Naive thymus-derived CD8-positive, alpha-beta T cell (primary cell): ENCODE data around the gene UST. TPM values are rescaled to one million over a fixed set of nuclear protein-coding genes. Genes with fewer than 3 reads are reported as not detected.
"Not testable (repeated sequence)": the region's sequence is repeated elsewhere in the genome, so short reads cannot be mapped to it uniquely, and the experiment has no call there.

Experiments
- ATAC-seq, 2 donors: fragments of 150-1000 bp; cut with Tn5 transposase in 1 of 2; sonication (Bioruptor Pico), chemical (Tn5 transposase) in 1 of 2; 1 replicate in 1 of 2; 2 replicates in 1 of 2; pipeline ENCODE4 v1.10.0; 2021; ENCODE audit warnings: mild to moderate bottlenecking in 2 of 2, moderate library complexity in 2 of 2
- POLR2A ChIA-PET: fragments of 350-600 bp; sonication (Branson Sonifier 250); formaldehyde crosslinking; loops from one replicate; lab custom pipeline; 2021; ENCODE audit warnings: antibody characterized with exemption; lab: Charles Lee
- DNase-seq, 10 donors: peaks; one replicate each; pipeline versions ENCODE4 v3.0.0 to v3.0.0-alpha.2; 2020 to 2022
- H3K27ac Mint-ChIP-seq, 10 donors: one replicate each; pipeline ENCODE4 v1.8.0; 2020 to 2022; ENCODE audit warnings: mild to moderate bottlenecking in 10 of 10, mixed read lengths in 10 of 10, moderate library complexity in 4 of 10, inconsistent platforms in 1 of 10
- H3K27me3 Mint-ChIP-seq, 5 donors: one replicate each; pipeline ENCODE4 v1.8.0; 2021 to 2022; ENCODE audit warnings: mixed read lengths in 5 of 5
- H3K36me3 Mint-ChIP-seq, 3 donors: one replicate each; pipeline ENCODE4 v1.8.0; 2020 to 2022; ENCODE audit warnings: mixed read lengths in 3 of 3, mild to moderate bottlenecking in 2 of 3, inconsistent platforms in 1 of 3
- H3K4me1 Mint-ChIP-seq, 4 donors: one replicate each; pipeline ENCODE4 v1.8.0; 2021 to 2022; ENCODE audit warnings: mixed read lengths in 4 of 4
- H3K4me3 Mint-ChIP-seq, 10 donors: one replicate each; pipeline ENCODE4 v1.8.0; 2020 to 2022; ENCODE audit warnings: mild to moderate bottlenecking in 10 of 10, mixed read lengths in 10 of 10, moderate library complexity in 6 of 10, inconsistent platforms in 1 of 10
- H3K9me3 Mint-ChIP-seq, 9 donors: one replicate each; pipeline ENCODE4 v1.8.0; 2020 to 2022; ENCODE audit warnings: mixed read lengths in 9 of 9, mild to moderate bottlenecking in 3 of 9, inconsistent platforms in 1 of 9, moderate library complexity in 1 of 9
- polyA plus RNA-seq, 3 donors: library from polyadenylated mRNA; unstranded; fragments of 300-500 nt; fragmentation: Illumina TruSeq; gene quantifications; one replicate each; pipeline ENCODE4 v1.2.3, GENCODE V29; 2021
- total RNA-seq, 8 experiments: library from RNA in 2 of 8; stranded (reverse) in 2 of 8; gene quantifications; one replicate each; pipeline ENCODE4 v1.2.3 and lab custom pipeline; 2021 to 2026

UST gene
- total and polyA plus RNA-seq, 5 experiments from 2014 or later, result 0.08 to 1.4 (median 0.47) TPM

DNA sequence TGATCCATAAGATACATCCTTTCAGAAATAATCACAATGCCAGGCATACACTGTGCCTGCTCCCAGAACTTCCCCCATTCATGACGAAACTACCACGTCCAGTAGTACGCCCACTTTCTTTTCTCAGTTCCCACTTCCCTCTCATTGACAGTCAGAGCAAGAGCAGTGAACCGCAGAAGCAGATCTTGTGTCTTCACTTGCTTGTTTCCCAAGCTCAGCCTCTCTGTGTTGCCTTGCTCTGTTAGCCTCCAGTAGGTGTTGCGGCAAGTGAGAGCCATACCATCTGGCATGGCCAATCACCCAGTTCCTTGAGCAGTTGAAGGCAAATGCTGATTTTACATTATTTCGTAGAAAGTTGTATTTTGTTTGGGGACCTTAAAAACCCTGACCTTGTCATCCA is 11.7 kb downstream of the UST start:
- Mint-ChIP-seq H3K27ac (peak overlapping the region; percentile 50 to 90 (median 75)), H3K4me3 (peak overlapping the region in 9 of 10 donors; percentile 0 to 47 (median 26)), H3K4me1 (peaks cover 20 to 67% (median 43%) of the 10 kb centered on the region in 4 donors), H3K36me3 (no peaks in the 10 kb centered on the region), H3K9me3 (no peaks in the 10 kb centered on the region), H3K27me3 (peaks cover 0 to 14% (median 2%) of the 10 kb centered on the region in 5 donors)
- ATAC-seq, result peak; percentile 21 to 37
- POLR2A ChIA-PET, result interaction anchor here (1.4 kb wide), 1 partner anchor 9 kb away, joined by 4 read pairs; no protein-coding TSS in a partner anchor
- DNase-seq, result peak in 5 of 10 donors; percentile 21 to 64 (median 31)

DNA sequence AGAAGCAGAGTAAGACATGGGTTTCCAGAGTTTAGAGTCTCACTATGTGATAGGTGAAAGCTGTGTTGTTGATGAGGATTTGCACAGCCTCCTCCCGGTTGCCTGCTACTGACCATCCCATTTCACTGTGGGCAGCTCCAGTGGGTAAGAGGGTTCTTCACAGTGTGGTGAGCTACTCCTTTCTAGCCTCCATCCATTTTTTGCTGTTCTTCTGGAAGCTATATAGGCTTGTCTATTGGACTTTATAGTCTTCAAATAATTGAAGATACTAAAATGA is 13.4 kb downstream of the UST start:
- peak overlapping the region; percentile 78 to 97 (median 92) for H3K27ac Mint-ChIP-seq
- H3K27me3 Mint-ChIP-seq, result peaks cover 0 to 14% (median 1%) of the 10 kb centered on the region in 5 donors
- H3K9me3 Mint-ChIP-seq, result no peaks in the 10 kb centered on the region
- POLR2A ChIA-PET, result interaction anchor here (1.4 to 2.0 kb wide), 3 partner anchors 10 to 13 kb away, joined by 6 to 14 read pairs (median 13); partner anchors contain the start of gene UST
- H3K4me3 Mint-ChIP-seq, result peak overlapping the region; percentile 69 to 87 (median 79)
- peaks cover 20 to 78% (median 43%) of the 10 kb centered on the region in 4 donors for H3K4me1 Mint-ChIP-seq
- ATAC-seq, result peak in 1 of 2 donors; percentile 1
- no peak for DNase-seq
- H3K36me3 Mint-ChIP-seq, result no peaks in the 10 kb centered on the region

DNA sequence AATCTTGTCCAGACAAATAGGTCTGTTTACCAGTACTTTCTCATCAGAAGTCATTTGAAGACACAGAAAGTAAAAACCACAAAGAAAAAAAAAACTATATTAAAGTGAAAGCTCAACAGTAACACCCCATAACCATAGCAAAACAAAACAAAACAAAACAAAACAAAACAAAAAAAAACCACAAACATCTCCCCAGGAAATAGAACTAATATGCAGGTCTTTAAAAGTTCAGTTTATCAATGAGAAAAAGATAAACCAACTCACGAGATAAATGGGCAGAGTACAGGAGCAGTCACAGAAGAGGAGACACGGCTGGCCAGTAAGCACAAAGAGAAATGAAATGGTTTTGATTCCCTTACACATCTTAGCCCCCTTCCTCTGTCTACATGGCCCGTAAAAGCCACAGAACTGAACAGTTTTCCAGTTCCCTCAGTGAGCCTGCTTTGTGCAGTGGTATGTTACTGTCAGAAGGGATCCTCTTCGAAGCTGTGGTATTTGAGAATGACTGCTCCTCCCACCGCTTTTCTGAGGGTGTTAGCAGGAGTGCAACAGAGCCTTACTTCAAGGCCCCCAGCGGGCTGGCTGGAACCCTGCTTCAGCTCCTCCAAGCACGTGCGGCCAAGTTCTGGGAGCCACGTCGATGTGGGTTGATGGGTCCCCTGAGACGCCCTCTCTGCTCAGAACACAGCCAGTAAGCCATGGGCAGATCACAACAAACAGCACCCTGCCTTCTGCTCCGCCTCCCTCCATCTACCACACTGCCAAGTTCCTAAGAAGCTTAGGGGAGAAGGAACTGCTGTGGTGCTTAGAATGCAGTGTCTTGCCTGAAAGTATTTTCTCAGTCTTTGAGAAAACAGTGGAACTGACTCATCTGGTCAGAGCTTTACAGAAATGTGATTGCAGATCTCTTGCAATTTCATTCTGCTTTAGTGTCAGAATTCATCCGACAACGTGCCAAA is 14.0 kb downstream of the UST start:
- peaks cover 20 to 81% (median 43%) of the 10 kb centered on the region in 4 donors for H3K4me1 Mint-ChIP-seq
- peaks cover 0 to 14% (median 1%) of the 10 kb centered on the region in 5 donors for H3K27me3 Mint-ChIP-seq
- H3K9me3 Mint-ChIP-seq, result no peaks in the 10 kb centered on the region
- DNase-seq (peak in 9 of 10 donors; percentile 7 to 76 (median 56)), ATAC-seq (peak; percentile 69)
- H3K4me3 Mint-ChIP-seq, result peak overlapping the region; percentile 69 to 87 (median 79)
- POLR2A ChIA-PET, result interaction anchor here (0.6 to 2.0 kb wide), 8 partner anchors 9 to 186 kb away, joined by 3 to 14 read pairs (median 4); partner anchors contain the start of gene UST
- peak overlapping the region; percentile 78 to 97 (median 92) for H3K27ac Mint-ChIP-seq
- no peaks in the 10 kb centered on the region for H3K36me3 Mint-ChIP-seq

DNA sequence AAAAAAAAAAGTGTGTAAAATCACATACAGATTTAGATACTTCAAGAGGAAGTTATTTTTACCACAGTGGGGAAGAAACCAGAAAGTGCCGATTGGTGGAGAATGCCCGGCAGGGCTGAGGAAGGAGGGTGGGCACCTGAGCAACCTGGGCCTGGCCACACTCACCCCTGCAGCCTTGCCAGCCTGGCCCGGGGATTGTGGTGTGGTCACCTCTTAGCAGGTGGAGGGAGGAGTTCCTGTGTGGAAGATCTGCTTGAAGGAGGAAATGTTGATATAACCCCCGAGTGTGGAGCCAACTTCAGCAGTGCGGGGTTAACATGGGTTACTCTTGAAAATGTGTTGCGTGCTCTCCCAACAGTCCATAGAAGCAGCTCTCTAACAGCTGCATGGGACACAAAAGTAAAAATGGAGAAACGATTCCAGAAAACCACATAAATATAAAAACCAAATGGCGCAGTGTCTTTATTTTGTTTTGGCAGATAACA is 14.7 kb downstream of the UST start:
- peak in 6 of 10 donors; percentile 47 to 71 (median 57) for DNase-seq
- Mint-ChIP-seq H3K36me3 (no peaks in the 10 kb centered on the region), H3K4me1 (peaks cover 20 to 84% (median 50%) of the 10 kb centered on the region in 4 donors), H3K4me3 (peak overlapping the region; percentile 69 to 87 (median 79)), H3K27ac (peak overlapping the region; percentile 78 to 97 (median 92)), H3K9me3 (no peaks in the 10 kb centered on the region), H3K27me3 (peaks cover 0 to 7% (median 0%) of the 10 kb centered on the region in 5 donors)
- ATAC-seq, result peak; percentile 28 to 50
- POLR2A ChIA-PET, result interaction anchor here (0.6 to 2.0 kb wide), 8 partner anchors 9 to 183 kb away, joined by 3 to 14 read pairs (median 4); partner anchors contain the start of gene UST

DNA sequence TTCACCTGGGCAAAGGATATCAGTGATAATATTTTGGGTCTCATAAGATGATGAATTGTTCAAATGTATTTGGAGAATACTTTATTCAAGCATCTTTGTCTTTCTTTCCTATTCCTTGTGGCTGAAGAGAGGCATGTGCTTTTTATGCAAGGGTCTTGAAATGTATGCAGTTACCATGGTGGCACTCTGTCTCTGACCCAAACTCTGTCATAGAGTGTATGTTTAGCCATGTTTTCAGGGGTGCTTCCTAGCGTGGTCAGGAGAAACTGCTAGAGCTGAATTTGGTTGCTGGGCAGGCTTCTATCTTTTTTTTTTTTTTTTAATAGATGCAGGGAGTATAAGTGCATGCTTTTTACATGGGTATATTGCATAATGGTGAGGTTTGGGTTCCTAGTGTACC is 15.4 kb downstream of the UST start:
- H3K4me3 Mint-ChIP-seq, result peak overlapping the region in 6 of 10 donors; percentile 13 to 81 (median 60)

DNA sequence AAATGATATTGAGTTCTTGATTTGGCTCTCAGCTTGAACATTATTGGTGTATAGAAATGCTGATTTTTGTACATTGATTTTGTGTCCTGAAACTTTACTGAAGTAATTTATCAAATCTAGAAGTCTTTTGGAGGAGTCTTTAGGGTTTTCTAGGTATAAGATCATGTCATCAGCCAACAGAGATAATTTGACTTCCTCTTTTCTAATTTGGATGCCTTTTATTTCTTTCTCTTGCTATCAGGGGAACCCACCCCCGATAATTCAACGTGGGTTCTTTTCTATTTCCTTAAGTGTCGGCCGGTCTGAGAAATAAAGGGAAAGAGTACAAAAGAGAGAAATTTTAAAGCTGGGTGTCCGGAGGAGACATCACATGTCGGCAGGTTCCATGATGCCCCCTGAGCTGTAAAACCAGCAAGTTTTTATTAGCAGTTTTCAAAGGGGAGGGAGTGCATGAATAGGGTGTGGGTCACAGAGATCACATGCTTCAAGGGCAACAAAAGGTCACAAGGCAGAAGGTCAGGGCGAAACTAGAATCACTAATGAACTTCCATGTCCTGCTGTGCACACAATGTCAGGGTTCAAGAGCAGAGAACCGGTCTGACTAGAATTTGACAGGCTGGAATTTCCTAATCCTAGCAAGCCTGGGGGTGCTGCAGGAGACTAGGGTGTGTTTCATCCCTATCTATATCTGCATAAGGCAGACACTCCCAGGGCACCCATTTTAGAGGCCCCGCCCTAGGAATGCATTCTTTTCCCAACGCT is 17.6 kb downstream of the UST start:
- peak overlapping the region in 2 of 10 donors; percentile 47 to 63 for H3K27ac Mint-ChIP-seq
- peaks cover 12 to 64% (median 39%) of the 10 kb centered on the region in 4 donors for H3K4me1 Mint-ChIP-seq
- H3K27me3 Mint-ChIP-seq, ATAC-seq, POLR2A ChIA-PET, H3K36me3 Mint-ChIP-seq, H3K9me3 Mint-ChIP-seq, DNase-seq: not testable (repeated sequence)
- peak overlapping the region in 1 of 10 donors; percentile 64 for H3K4me3 Mint-ChIP-seq

More for the DNA sequence above, 15.4 kb downstream of the UST start:
- Mint-ChIP-seq H3K9me3 (no peaks in the 10 kb centered on the region), H3K4me1 (peaks cover 20 to 79% (median 50%) of the 10 kb centered on the region in 4 donors), H3K36me3 (no peaks in the 10 kb centered on the region), H3K27me3 (peaks cover 0 to 2% (median 0%) of the 10 kb centered on the region in 5 donors), H3K27ac (peak overlapping the region in 8 of 10 donors; percentile 78 to 97 (median 92))
- no peak for DNase-seq
- ATAC-seq, result no peak
- POLR2A ChIA-PET, result interaction anchor here (0.6 kb wide), 1 partner anchor 13 kb away, joined by 3 read pairs; no protein-coding TSS in a partner anchor

DNA sequence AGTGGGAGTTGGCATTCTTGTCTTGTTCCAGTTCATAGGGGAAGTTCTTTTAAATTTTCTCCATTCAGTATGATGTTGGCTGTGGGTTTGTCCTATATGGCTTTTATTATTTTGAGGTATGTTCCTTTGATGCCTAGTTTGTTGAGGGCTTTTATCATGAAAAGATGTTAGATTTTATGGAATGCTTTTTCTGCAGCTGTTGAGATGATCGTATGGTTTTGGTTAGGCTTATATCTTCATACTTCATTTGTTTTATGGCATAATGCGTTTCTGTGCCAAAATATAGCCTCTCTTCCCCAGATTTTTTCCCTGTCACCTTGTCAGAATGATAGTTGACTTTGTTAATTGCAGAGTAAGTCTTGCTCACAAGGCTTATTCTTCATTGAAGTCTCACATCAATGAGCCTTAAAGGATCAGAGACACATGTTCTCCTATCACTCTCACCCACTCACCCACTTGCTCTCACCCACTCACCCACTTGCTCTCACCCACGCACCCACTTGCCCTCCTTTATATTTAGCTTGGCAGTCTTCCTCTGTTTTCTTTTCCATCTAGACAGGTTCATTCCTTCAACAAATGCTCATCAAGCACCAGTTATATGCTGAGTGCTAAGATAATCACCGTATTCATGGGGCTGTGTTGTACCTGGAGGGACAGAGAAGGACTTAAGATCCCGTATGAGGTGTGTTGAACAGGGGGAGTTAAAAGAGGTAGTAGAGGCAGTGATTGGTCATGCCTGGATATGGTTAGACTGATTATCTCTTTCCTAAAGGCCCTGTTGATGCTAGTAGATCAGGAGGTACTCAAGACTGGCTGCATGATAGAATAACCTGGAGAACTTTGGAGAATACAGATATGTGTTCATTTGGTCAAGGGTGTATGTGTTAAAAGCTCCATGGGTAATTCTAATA is 19.3 kb downstream of the UST start:
- Mint-ChIP-seq H3K27ac (peak overlapping the region in 1 of 10 donors; percentile 9), H3K27me3 (peaks cover 0 to 5% (median 2%) of the 10 kb centered on the region in 5 donors), H3K36me3 (no peaks in the 10 kb centered on the region), H3K4me3 (no peak overlapping the region), H3K9me3 (no peaks in the 10 kb centered on the region), H3K4me1 (peaks cover 9 to 62% (median 36%) of the 10 kb centered on the region in 4 donors)
- ATAC-seq (no peak), DNase-seq (no peak)
- POLR2A ChIA-PET, result no interaction called here

DNA sequence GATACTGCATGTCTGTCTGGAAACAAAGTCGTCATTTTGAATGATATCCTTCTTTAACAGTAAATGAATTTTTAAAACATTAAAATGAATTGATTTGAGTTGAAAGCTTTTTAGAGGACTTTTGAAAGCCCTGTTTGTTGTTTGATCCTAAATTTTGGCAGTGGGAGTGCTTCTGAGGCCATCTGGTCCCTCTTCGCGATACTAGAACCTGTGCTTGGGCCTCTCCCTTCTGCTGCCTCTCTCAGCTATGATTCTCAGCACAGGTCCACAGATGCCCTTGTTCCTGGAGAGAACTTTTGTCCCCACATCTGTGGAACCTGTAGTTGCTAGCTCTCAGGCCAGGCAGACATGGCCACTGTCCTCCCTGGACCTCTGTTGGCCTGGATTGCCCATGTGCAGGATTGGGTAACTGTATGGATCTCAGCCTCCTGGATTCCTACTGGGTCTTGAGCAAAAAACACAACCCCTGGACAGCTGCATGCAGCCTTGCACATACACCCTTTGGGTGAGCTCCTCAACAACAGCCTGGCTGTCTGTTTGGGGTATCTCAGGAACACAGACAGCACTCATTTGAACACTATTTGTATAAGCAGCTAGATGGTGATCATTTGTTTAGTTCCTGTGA is 21.9 kb downstream of the UST start:
- H3K4me1 Mint-ChIP-seq, result peaks cover 7 to 55% (median 31%) of the 10 kb centered on the region in 4 donors
- H3K27me3 Mint-ChIP-seq, result peaks cover 0 to 5% (median 2%) of the 10 kb centered on the region in 5 donors
- H3K4me3 Mint-ChIP-seq, result no peak overlapping the region

DNA sequence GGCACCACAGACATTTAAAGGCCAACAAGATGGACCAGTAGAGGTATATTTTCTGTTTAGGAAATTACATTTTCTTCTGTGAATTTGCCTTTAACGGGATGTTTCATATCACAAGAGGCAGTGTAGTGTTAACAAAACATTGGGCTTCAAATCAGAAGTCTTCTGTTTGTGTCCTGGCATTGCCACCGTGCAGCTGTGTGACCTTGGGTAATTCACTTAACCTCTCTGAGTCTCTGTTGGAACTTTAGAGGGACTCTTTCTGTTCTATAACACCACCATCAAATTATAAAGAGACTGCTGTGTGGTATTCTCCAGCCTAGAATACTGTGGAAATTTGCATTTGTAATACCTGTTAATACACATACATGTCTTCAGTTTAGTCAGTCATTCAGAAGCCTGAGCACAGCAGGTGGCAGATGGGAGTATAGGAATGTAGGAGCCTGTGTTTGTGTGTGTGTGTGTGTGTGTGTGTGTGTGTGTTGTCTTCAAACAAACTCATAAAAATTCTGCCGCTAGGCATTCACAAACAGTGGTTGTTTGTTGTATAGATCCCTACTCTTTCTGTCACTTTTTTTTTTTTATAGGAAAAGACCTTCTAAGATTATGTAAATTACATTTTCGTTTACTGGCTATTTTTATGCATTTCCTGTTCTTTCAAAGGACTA is 22.6 kb downstream of the UST start:
- POLR2A ChIA-PET, result no interaction called here
- H3K4me1 Mint-ChIP-seq, result peaks cover 7 to 48% (median 31%) of the 10 kb centered on the region in 4 donors
- no peak overlapping the region for H3K4me3 Mint-ChIP-seq
- H3K27me3 Mint-ChIP-seq, result peaks cover 0 to 5% (median 2%) of the 10 kb centered on the region in 5 donors
- DNase-seq (no peak), ATAC-seq (no peak)
- no peaks in the 10 kb centered on the region for H3K9me3 Mint-ChIP-seq
- peak overlapping the region in 1 of 10 donors; percentile 5 for H3K27ac Mint-ChIP-seq
- no peaks in the 10 kb centered on the region for H3K36me3 Mint-ChIP-seq

More for the DNA sequence above, 21.9 kb downstream of the UST start:
- Mint-ChIP-seq H3K9me3 (no peaks in the 10 kb centered on the region), H3K27ac (peak overlapping the region in 1 of 10 donors; percentile 43), H3K36me3 (no peaks in the 10 kb centered on the region)
- DNase-seq (no peak), ATAC-seq (no peak)
- POLR2A ChIA-PET, result no interaction called here

DNA sequence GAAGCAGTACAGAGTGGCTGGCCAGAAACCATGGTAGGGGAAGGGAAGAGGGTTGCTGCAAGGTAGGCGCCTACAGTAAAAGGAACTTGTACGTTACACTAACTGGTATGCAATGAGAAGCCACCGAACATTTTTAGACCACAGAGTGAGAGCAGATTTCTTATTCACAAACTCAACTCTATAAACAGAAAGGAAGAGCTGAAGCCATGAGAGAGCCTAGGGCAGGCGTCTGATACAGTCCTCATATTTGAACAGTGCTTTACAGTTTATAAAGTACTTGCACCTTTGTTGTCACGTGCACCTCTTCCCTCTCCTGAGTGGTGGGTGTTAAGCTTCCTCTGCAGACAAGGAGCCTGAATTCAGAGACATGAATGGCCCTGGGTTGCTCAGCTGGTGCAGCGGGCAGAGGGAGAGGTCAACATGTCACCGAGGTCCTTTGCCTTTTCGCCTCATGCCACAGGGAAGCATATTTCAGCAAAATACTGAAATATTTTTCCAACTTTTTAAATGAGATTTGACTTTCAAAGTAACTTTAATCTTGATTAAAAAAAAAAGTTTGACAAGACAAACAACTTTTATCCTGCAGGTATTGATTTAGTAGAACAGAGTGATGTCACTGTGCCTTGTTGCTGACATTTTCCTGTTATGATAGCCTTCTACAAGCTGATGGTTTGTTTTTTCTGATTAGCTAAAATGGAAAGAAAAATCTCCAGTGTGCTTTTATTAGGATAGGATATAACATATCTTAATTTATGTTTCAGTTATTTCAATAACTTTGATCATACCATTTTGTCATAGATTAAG is 23.8 kb downstream of the UST start:
- peak; percentile 47 to 59 for ATAC-seq
- peaks cover 0 to 5% (median 2%) of the 10 kb centered on the region in 5 donors for H3K27me3 Mint-ChIP-seq
- no peak for DNase-seq
- peaks cover 7 to 44% (median 31%) of the 10 kb centered on the region in 4 donors for H3K4me1 Mint-ChIP-seq
- H3K27ac Mint-ChIP-seq, result peak overlapping the region in 6 of 10 donors; percentile 5 to 77 (median 66)
- H3K9me3 Mint-ChIP-seq, result no peaks in the 10 kb centered on the region
- POLR2A ChIA-PET, result interaction anchor here (1.1 kb wide), 1 partner anchor 10 kb away, joined by 13 read pairs; no protein-coding TSS in a partner anchor
- no peaks in the 10 kb centered on the region for H3K36me3 Mint-ChIP-seq
- peak overlapping the region in 9 of 10 donors; percentile 16 to 75 (median 48) for H3K4me3 Mint-ChIP-seq
